ENCODE results near the gene UTP4.

Gene UTP4

DNA sequence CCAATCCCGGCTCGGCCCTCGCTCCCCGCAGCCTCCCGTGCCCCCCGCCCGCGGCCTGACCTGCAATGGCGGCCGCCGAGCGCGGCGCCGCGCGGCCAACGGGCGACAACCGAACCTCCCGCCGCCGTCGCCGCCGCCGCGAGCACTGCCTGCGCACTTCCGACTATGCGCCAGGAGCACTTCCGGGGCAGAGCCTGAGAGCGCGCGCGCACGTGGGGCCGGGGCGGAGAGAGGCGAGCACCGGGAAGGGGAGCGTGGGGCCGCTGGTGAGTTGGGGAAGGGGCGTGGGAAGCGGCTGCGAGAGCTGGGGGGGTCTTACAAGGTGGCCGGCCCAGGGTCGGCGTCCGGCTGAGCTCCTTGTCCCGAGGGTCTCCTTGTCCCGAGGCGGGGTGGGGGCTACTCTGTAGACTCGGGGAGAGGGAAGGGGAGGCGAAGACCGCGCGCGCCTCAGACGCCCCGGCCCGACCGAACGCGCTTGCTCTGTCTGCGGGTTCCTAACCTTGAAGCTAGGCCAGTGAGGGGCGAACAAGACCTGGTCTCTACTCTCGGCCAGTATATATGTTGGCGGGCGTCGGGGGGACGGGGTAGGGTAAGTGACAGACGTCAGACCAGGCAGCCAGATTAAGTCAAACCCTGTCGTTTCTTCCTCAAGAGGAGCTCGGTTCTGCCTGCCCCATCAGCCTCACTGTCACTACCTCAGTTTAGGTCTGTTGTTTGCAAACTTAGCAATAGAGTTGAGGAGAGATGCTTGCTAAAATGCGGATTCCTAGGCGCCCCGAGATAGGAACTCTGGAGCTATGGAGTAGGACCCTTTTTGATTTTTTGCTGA, at the start of gene UTP4, which contains the start of gene CHTF8:
Gene UTP4 (plus strand): TSS at position 226 of the 829 bp plus-strand sequence. CDS start 811 bp downstream, outside the sequence.
Gene CHTF8 (minus strand): TSS at position 165 of the 829 bp plus-strand sequence. CDS start 11,130 bp downstream, outside the sequence.
- TF ChIP-seq, protein P1, sequence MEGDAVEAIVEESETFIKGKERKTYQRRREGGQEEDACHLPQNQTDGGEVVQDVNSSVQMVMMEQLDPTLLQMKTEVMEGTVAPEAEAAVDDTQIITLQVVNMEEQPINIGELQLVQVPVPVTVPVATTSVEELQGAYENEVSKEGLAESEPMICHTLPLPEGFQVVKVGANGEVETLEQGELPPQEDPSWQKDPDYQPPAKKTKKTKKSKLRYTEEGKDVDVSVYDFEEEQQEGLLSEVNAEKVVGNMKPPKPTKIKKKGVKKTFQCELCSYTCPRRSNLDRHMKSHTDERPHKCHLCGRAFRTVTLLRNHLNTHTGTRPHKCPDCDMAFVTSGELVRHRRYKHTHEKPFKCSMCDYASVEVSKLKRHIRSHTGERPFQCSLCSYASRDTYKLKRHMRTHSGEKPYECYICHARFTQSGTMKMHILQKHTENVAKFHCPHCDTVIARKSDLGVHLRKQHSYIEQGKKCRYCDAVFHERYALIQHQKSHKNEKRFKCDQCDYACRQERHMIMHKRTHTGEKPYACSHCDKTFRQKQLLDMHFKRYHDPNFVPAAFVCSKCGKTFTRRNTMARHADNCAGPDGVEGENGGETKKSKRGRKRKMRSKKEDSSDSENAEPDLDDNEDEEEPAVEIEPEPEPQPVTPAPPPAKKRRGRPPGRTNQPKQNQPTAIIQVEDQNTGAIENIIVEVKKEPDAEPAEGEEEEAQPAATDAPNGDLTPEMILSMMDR (conservative IDR thresholded peaks at IDR 0.05; ENCODE audit: low read depth, low read length): no peak
- peak within 1 kb of the TSS; percentile 93 for H3K4me3 ChIP-seq (ENCODE audit: low read depth, low read length)
- peak; percentile 82 for DNase-seq (ENCODE audit: low read depth)

DNA sequence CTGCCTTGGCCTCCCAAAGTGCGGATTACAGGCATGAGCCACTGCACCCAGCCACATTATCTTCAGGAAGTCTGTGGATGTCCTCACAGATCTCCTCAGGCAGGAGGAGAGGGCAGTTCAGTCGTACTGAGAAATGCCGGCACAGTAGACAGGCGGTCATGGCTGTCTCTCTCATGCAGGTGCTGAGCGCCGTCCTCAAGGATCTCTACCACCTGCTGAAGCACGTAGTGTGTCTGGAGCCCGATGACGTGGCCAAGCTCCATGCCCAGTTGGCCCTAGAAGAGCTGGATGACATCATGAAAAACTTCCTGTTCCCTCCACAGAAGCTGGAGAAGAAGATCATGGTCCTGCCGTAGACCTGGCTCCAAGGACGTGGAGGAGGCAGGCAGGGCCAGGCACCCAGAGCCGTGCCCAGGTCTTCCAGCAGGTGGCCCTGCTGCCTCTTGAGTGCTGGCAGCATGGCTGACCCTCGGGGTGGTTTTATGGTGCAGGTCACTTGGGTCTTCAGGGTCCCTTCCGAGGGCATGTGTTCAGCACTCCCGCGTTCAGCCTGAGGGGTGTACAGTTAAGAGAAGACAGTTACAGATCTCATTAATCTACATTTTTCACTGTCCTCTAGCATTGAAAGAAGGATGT, 49.0 kb upstream of the UTP4 start:
- TF ChIP-seq, protein P1 (conservative IDR thresholded peaks at IDR 0.05; ENCODE audit: low read depth, low read length): no peak
- no peak overlapping the region for H3K4me3 ChIP-seq (ENCODE audit: low read depth, low read length)
- DNase-seq (ENCODE audit: low read depth): no peak

DNA sequence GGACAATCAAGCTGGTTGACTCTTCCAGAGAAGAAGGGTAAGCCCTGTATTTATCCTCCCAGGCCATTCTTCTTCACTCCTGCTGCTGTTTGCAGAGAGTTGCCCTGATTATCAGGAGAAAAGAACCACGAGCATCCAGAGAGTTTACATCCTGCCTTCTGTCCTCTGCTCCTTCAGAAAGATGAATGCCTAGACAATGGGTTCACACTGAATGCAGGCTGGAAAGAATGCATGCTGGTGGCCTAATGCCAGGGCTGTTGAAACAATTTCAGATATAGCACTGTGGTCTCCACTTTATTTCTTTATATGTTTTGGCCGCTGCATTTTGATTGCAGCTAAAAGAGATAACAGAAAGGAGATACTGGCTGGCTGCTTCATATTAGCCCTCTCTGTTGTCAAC, 48.2 kb upstream of the UTP4 start:
- DNase-seq (ENCODE audit: low read depth): peak; percentile 58
- no peak overlapping the region for H3K4me3 ChIP-seq (ENCODE audit: low read depth, low read length)
- TF ChIP-seq, protein P1 (conservative IDR thresholded peaks at IDR 0.05; ENCODE audit: low read depth, low read length): no peak

DNA sequence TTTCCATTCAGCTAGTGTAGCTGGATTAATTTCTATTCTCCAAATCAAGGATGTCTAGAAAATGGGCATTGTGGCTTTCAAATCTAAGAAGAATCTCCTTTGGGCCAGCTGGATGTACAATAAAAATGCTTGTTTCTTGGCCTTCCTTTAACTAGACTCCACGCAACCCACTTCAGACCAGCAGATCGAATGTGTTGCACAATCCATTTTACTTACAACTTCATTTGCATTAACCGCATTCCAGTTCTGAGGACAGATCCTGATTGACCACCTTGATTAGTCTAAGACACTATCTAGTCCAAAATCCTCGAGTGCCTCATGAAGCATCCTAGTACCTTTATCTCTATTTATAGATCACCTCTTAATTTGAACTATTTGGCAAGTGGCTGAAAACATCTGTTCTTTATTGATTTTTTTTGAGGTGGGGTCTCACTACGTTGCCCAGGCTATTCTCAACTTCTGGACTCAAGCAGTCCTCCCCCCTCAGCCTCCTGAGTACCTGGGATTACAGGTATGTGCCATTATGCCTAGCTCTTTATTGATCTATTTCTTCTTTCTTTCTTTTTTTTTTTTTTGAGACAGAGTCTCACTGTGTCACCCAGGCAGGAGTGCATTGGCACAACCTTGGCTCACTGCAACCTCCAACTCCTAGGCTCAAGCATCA, 47.3 kb upstream of the UTP4 start:
- TF ChIP-seq, protein P1 (conservative IDR thresholded peaks at IDR 0.05; ENCODE audit: low read depth, low read length): no peak
- H3K4me3 ChIP-seq (ENCODE audit: low read depth, low read length): no peak overlapping the region
- DNase-seq (ENCODE audit: low read depth): no peak

DNA sequence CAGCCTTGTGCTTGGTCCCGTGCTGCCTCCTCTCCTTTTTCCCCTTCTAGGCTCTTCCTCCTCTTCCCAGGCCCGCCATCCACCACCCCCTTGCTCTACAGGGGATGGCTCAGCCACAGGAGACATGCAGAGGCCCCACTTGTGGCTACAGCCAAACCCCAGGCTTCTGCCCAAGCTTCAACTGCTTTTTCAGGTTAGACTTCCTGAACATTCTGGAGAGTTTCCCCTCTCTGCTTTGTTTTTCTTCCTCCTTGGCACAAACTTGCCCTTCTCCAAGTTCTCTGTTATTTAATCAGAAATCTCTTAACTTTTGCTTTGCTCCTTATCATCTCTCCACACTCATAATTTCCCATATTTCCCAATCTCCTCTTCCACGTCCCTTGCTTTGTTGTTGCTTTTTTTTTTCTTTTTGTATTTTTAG, 45.3 kb upstream of the UTP4 start:
- TF ChIP-seq, protein P1 (conservative IDR thresholded peaks at IDR 0.05; ENCODE audit: low read depth, low read length): no peak
- H3K4me3 ChIP-seq (ENCODE audit: low read depth, low read length): no peak overlapping the region
- no peak for DNase-seq (ENCODE audit: low read depth)

DNA sequence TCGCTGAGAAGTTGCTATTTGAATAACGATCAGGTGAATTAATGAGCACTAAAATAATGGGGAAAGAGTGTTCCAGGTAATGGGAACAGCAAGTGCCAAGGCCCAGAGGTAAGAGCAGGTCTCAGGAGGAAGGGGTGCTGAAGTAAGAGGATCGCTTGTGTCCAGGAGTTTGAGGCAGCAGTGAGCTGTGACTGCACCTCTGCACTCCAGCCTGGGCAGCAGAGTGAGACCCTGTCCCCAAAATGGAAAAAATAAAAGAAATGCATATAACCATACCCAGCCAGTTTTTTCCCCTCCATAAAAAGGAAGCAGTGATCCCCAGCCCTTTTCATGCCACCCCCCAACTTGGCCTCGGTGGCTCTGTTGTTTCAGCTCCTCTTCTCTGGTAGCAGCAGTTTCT, 43.8 kb upstream of the UTP4 start:
- TF ChIP-seq, protein P1 (conservative IDR thresholded peaks at IDR 0.05; ENCODE audit: low read depth, low read length): no peak
- no peak for DNase-seq (ENCODE audit: low read depth)
- H3K4me3 ChIP-seq (ENCODE audit: low read depth, low read length): no peak overlapping the region
